Natural killer cell (primary cell): ENCODE measurements around the gene UBTD1. TPM values are rescaled to one million over a fixed set of nuclear protein-coding genes. Genes with fewer than 3 reads are reported as not detected.

Source experiments
- ATAC-seq, 3 donors: fragments of 150-1000 bp in 2 of 3; fragments of 200-7000 bp in 1 of 3; cut with Tn5 transposase; 1 replicate in 1 of 3; 2 replicates in 2 of 3; pipeline ENCODE4 v1.10.0; 2021; ENCODE audit warnings: mild to moderate bottlenecking in 2 of 3, moderate library complexity in 2 of 3
- DNase-seq, 2 donors: peaks; one replicate each; pipeline versions ENCODE4 v3.0.0 to v3.0.0-alpha.2; 2013 to 2021; ENCODE audit warnings: mixed read lengths in 1 of 2
- H3K27ac ChIP-seq: one replicate; pipeline ENCODE4 v1.5.1; 2013; ENCODE audit warnings: mild to moderate bottlenecking, low read length
- H3K27me3 ChIP-seq: one replicate; pipeline ENCODE4 v1.6.1; 2013; ENCODE audit warnings: low read length; ENCODE audit not compliant: control insufficient read depth, insufficient read depth
- H3K36me3 ChIP-seq: one replicate; pipeline ENCODE4 v1.6.1; 2013; ENCODE audit warnings: low read length; ENCODE audit not compliant: control insufficient read depth, insufficient read depth
- H3K4me1 ChIP-seq: one replicate; pipeline ENCODE4 v1.6.1; 2013; ENCODE audit warnings: low read length; ENCODE audit not compliant: control insufficient read depth, insufficient read depth
- H3K4me3 ChIP-seq: one replicate; pipeline ENCODE4 v1.5.1; 2013; ENCODE audit warnings: low read length
- H3K9me3 ChIP-seq: one replicate; pipeline ENCODE4 v1.6.1; 2013; ENCODE audit warnings: low read length; ENCODE audit not compliant: control insufficient read depth, insufficient read depth
- H3K27ac Mint-ChIP-seq, 2 donors: one replicate each; pipeline ENCODE4 v1.8.0; 2022; ENCODE audit warnings: mild to moderate bottlenecking in 2 of 2, mixed read lengths in 2 of 2, moderate library complexity in 1 of 2
- H3K27me3 Mint-ChIP-seq, 2 donors: one replicate each; pipeline ENCODE4 v1.8.0; 2022; ENCODE audit warnings: low read depth in 2 of 2, mixed read lengths in 2 of 2
- H3K36me3 Mint-ChIP-seq: one replicate; pipeline ENCODE4 v1.8.0; 2022; ENCODE audit warnings: mixed read lengths
- H3K4me1 Mint-ChIP-seq, 2 donors: one replicate each; pipeline ENCODE4 v1.8.0; 2022; ENCODE audit warnings: mixed read lengths in 2 of 2
- H3K4me3 Mint-ChIP-seq: one replicate; pipeline ENCODE4 v1.8.0; 2022; ENCODE audit warnings: mild to moderate bottlenecking, moderate library complexity, mixed read lengths
- H3K9me3 Mint-ChIP-seq, 2 donors: one replicate each; pipeline ENCODE4 v1.8.0; 2022; ENCODE audit warnings: mixed read lengths in 2 of 2
- WGBS: methylation state at CpG from one replicate; pipeline ENCODE4 v1.1.7; 2013; ENCODE audit warnings: missing lambda C conversion rate; ENCODE audit not compliant: insufficient coverage; 5-methylcytosine and 5-hydroxymethylcytosine counted together
- intact Hi-C: fragments of 100-400 bp; cut with micrococcal nuclease; formaldehyde crosslinking; loops from one replicate; pipeline ENCODE4 v1.14.2; 2022
- total RNA-seq, 4 donors: library from RNA; stranded (reverse); fragments of 120-200 nt in 1 of 4; gene quantifications; one replicate each; pipeline versions ENCODE4 v1.2.3 to v1.2.4, GENCODE V29; 2013 to 2022
- TF ChIP-seq, protein P1 (sequence below): fragments of 200-600 bp; IDR thresholded peaks from one replicate; pipeline ENCODE4 v1.8.0; 2022; ENCODE audit warnings: antibody characterized with exemption

Gene UBTD1
- total RNA-seq, 3 donors from 2014 or later (not counting 1 experiment from before 2014, with no cell fraction given) = 0.70 to 1.1 (median 0.75) TPM

DNA sequence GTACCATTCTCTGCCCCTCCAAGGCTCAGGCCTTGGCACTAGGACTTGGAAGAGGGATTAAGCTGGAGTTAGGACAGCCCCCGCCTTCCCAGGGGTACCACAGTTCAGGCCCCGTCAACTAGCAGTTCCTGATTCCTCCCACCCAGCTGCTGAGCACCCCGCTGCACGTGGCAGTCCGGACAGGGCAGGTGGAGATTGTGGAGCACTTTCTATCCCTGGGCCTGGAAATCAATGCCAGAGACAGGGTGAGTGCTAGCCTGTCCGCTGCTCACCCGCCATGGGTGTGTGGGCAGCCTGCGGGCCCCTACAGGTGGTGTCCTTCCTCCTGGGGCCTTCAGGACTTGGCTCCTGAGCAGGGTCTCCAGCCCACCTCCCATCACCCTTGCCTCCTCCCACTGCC is 83.4 kb downstream of the UBTD1 start:
- Histone ChIP-seq H3K9me3 (no peaks in the 10 kb centered on the region), H3K4me3 (no peak overlapping the region), H3K27me3 (no peaks in the 10 kb centered on the region), H3K27ac (no peak overlapping the region), H3K36me3 (no peaks in the 10 kb centered on the region), H3K4me1 (no peaks in the 10 kb centered on the region)
- TF ChIP-seq, protein P1, sequence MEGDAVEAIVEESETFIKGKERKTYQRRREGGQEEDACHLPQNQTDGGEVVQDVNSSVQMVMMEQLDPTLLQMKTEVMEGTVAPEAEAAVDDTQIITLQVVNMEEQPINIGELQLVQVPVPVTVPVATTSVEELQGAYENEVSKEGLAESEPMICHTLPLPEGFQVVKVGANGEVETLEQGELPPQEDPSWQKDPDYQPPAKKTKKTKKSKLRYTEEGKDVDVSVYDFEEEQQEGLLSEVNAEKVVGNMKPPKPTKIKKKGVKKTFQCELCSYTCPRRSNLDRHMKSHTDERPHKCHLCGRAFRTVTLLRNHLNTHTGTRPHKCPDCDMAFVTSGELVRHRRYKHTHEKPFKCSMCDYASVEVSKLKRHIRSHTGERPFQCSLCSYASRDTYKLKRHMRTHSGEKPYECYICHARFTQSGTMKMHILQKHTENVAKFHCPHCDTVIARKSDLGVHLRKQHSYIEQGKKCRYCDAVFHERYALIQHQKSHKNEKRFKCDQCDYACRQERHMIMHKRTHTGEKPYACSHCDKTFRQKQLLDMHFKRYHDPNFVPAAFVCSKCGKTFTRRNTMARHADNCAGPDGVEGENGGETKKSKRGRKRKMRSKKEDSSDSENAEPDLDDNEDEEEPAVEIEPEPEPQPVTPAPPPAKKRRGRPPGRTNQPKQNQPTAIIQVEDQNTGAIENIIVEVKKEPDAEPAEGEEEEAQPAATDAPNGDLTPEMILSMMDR = no peak
- Mint-ChIP-seq H3K27ac (no peak overlapping the region), H3K9me3 (no peaks in the 10 kb centered on the region), H3K27me3 (peaks cover 0 to 5% of the 10 kb centered on the region in 2 donors), H3K36me3 (no peaks in the 10 kb centered on the region), H3K4me1 (peaks cover 0 to 4% of the 10 kb centered on the region in 2 donors), H3K4me3 (no peak overlapping the region)
- no peak for DNase-seq
- 98% methylated on average over 8 of the region's 8 CpGs for WGBS
- ATAC-seq = no peak
- intact Hi-C loops = no loop called here

DNA sequence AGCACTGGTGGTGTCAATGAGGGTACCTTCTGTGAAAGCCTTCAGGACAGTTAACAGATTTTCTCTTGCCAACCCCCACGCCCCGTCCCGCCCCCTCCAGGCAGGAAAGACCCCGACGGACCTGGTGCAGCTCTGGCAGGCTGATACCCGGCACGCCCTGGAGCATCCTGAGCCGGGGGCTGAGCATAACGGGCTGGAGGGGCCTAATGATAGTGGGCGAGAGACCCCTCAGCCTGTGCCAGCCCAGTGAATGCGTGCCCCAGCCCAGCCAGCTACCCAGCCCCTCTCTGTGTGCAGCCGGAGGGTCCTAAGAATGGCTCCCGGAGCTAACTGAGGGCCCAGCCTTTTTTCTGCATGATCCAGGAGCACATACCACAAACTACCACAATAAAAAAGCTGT is 84.8 kb downstream of the UBTD1 start:
- Mint-ChIP-seq H3K4me3 (no peak overlapping the region), H3K27me3 (peaks cover 0 to 5% of the 10 kb centered on the region in 2 donors), H3K27ac (no peak overlapping the region), H3K36me3 (no peaks in the 10 kb centered on the region), H3K9me3 (no peaks in the 10 kb centered on the region), H3K4me1 (peaks cover 0 to 4% of the 10 kb centered on the region in 2 donors)
- DNase-seq = no peak
- TF ChIP-seq, protein P1 = no peak
- H3K4me3 ChIP-seq = no peak overlapping the region
- H3K36me3 ChIP-seq = no peaks in the 10 kb centered on the region
- intact Hi-C loops = no loop called here
- H3K27ac ChIP-seq = no peak overlapping the region
- H3K9me3 ChIP-seq = no peaks in the 10 kb centered on the region
- 95% methylated on average over 13 of the region's 13 CpGs for WGBS
- no peak for ATAC-seq
- H3K4me1 ChIP-seq = no peaks in the 10 kb centered on the region
- no peaks in the 10 kb centered on the region for H3K27me3 ChIP-seq

DNA sequence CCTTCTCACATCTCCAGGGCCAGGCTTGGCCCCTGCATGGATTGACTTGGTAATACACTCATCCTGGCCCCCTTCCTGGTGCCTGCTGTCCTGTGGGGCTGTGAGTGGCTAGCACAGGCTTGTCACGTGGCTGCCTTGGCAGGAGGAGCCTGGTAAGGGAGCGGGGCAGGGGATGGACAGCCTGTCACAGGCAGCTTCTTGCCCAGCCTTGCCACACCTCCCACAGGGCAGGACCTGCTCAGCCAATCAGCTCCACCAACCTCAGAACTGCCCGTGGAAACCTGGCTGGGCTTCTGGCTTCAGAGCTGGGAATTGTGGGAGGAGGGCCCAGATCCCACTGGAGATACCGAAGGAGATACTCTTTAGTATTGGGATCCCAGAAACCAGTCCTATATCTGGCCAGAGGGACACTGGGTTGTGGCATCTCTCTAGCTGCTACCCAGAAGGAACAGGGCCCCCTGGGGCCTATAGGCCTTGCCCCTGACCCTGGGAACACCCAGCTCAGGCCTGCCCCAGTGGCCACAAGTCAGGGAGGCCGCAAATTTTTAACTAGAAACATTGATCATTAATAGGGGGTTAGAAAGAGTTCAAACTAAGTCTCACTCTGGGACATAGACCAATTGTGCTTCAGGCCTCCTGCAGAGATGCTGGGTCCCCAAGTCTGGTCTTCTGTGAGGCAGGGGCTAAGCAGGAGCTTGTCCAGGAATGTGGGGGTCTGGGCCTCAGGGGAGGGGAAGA is 85.5 kb downstream of the UBTD1 start, which contains the start of gene HOGA1:
Gene HOGA1 (plus strand): TSS at position 330 of the 738 bp plus-strand sequence. CDS start 315 bp downstream, at position 645.
- Histone ChIP-seq H3K4me1 (no peaks in the 10 kb centered on the region), H3K27me3 (no peaks in the 10 kb centered on the region), H3K9me3 (no peaks in the 10 kb centered on the region), H3K36me3 (no peaks in the 10 kb centered on the region), H3K4me3 (no peak within 1 kb of the TSS), H3K27ac (no peak within 1 kb of the TSS)
- H3K36me3 Mint-ChIP-seq = no peaks in the 10 kb centered on the region
- TF ChIP-seq, protein P1 = no peak
- H3K4me3 Mint-ChIP-seq = no peak within 1 kb of the TSS
- H3K27ac Mint-ChIP-seq = peak within 1 kb of the TSS in 1 of 2 donors; percentile 27
- peaks cover 0 to 8% of the 10 kb centered on the region in 2 donors for H3K27me3 Mint-ChIP-seq
- ATAC-seq = no peak
- intact Hi-C loops = no loop called here
- no peaks in the 10 kb centered on the region for H3K9me3 Mint-ChIP-seq
- no peak for DNase-seq
- peaks cover 0 to 7% of the 10 kb centered on the region in 2 donors for H3K4me1 Mint-ChIP-seq
- WGBS = 71% methylated on average over 5 of the region's 5 CpGs
